ENCODE measurements around the gene PHLDA3.
"Not testable (repeated sequence)": the region's sequence is repeated elsewhere in the genome, so short reads cannot be mapped to it uniquely, and the experiment has no call there.

PHLDA3 gene

DNA sequence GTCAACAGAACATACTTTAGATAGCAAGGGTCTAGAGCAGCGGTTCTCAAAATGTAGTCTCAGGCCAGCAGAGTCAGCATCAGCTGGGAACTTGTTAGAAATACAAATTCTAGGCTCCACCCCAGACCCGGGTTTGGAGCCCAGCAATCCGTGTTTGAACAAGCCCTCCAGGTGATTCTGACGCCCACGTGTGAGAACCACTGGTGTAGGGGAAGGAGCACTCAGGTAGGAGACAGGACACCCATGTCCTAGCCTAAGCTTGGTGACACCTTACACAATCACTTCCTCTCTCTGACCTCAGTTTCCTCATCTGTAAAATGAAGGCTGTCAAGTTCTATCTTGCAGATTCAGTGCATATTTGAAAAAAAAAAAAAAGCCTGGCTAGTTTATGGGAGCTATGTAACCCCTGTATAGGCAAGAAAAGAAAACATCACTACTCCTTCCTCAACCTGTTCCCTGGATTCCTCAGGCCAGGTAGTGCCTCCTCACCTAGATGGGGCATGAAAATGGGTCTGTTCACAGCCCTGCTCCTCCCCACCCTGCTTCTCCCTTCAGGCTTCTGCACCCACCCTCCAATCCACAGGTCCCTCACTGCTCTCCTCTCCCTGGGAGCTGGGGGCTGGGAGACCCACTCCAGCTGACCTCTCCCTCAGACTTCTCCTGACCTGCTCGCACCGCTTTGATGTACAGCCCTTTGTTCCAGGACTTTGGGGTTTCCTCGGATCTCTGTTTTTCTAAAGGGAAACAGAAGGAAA, 7.1 kb upstream of the PHLDA3 start:
- no peaks in the 10 kb centered on the region for H4K20me1 ChIP-seq (ENCODE audit: insufficient read depth, low read length)
- H3K4me2 ChIP-seq (ENCODE audit: low read length), result no peak overlapping the region
- H3K27me3 ChIP-seq (ENCODE audit: low read depth, low read length), result peaks cover 36% of the 10 kb centered on the region
- no peak overlapping the region for H3K9ac ChIP-seq (ENCODE audit: low read length)
- no peak overlapping the region for H3K4me3 ChIP-seq (ENCODE audit: low read length)
- TF ChIP-seq, protein P1, sequence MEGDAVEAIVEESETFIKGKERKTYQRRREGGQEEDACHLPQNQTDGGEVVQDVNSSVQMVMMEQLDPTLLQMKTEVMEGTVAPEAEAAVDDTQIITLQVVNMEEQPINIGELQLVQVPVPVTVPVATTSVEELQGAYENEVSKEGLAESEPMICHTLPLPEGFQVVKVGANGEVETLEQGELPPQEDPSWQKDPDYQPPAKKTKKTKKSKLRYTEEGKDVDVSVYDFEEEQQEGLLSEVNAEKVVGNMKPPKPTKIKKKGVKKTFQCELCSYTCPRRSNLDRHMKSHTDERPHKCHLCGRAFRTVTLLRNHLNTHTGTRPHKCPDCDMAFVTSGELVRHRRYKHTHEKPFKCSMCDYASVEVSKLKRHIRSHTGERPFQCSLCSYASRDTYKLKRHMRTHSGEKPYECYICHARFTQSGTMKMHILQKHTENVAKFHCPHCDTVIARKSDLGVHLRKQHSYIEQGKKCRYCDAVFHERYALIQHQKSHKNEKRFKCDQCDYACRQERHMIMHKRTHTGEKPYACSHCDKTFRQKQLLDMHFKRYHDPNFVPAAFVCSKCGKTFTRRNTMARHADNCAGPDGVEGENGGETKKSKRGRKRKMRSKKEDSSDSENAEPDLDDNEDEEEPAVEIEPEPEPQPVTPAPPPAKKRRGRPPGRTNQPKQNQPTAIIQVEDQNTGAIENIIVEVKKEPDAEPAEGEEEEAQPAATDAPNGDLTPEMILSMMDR (IDR thresholded peaks at IDR 0.05; ENCODE audit: low read depth, low read length), result no peak
- no peak for TF ChIP-seq EZH2phosphoT487 (IDR thresholded peaks at IDR 0.05; ENCODE audit: low read depth)
- H3K36me3 ChIP-seq (replicated peaks; ENCODE audit: low read depth, low read length), result no peaks in the 10 kb centered on the region
- no peak overlapping the region for H2AFZ ChIP-seq (ENCODE audit: low read depth, low read length)
- H3K9me3 ChIP-seq (ENCODE audit: insufficient read depth, low read length), result no peaks in the 10 kb centered on the region
- H3K4me1 ChIP-seq (ENCODE audit: low read length), result peaks cover 13% of the 10 kb centered on the region
- H3K27ac ChIP-seq (ENCODE audit: low read length), result no peak overlapping the region
- no peaks in the 10 kb centered on the region for H3K79me2 ChIP-seq (ENCODE audit: low read length)

DNA sequence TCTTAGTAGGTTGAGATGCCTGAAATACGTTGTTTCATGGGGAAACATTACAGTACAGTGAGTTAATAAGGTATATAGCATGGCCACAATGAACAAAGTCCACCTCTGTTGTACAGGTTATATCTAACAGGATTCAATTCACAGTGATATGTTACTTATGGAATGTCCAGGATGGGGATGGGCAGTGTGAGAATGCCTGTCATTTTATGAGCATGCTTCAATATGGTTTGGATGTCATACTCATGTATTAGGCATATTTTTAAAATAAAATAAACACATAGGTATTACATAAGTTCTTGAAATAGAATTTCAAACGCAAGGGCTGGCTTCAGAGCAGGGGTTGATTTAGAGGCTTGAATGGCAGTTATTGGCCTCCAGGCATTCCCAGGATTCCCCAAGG, 6.1 kb upstream of the PHLDA3 start:
- Histone ChIP-seq H3K27me3 (ENCODE audit: low read depth, low read length) (peaks cover 41% of the 10 kb centered on the region), H3K36me3 (replicated peaks; ENCODE audit: low read depth, low read length) (no peaks in the 10 kb centered on the region), H3K9me3 (ENCODE audit: insufficient read depth, low read length) (no peaks in the 10 kb centered on the region), H3K4me3 (ENCODE audit: low read length) (no peak overlapping the region), H3K27ac (ENCODE audit: low read length) (no peak overlapping the region), H3K4me2 (ENCODE audit: low read length) (no peak overlapping the region), H3K4me1 (ENCODE audit: low read length) (peaks cover 8% of the 10 kb centered on the region), H3K79me2 (ENCODE audit: low read length) (no peaks in the 10 kb centered on the region), H3K9ac (ENCODE audit: low read length) (no peak overlapping the region), H2AFZ (ENCODE audit: low read depth, low read length) (no peak overlapping the region), H4K20me1 (ENCODE audit: insufficient read depth, low read length) (no peaks in the 10 kb centered on the region)
- TF ChIP-seq, protein P1 (IDR thresholded peaks at IDR 0.05; ENCODE audit: low read depth, low read length), result no peak
- TF ChIP-seq EZH2phosphoT487 (IDR thresholded peaks at IDR 0.05; ENCODE audit: low read depth), result no peak

DNA sequence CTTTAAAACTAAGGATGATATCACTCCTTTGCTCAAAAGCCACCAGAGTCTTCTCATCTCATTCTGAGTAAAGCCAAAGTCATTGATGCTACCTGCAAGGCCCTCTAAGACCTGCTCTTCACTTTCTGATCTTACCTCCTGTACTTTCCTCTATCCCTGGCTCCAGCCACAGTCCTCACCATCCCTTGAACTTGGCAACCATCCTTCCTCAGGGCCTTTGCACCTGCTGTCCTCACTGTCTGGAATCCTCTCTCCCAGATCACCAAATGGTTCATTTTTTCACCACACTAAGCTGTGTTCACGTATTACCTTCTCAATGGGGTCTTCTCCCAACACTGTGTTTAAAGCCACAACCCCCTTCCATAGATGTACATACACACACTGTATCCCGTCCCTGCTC, 4.3 kb upstream of the PHLDA3 start:
- Histone ChIP-seq H3K4me1 (ENCODE audit: low read length) (peaks cover 4% of the 10 kb centered on the region; the same call in 1 of the 2 replicates), H3K4me3 (ENCODE audit: low read length) (no peak overlapping the region), H3K4me2 (ENCODE audit: low read length) (no peak overlapping the region), H4K20me1 (ENCODE audit: insufficient read depth, low read length) (no peaks in the 10 kb centered on the region), H3K27ac (ENCODE audit: low read length) (no peak overlapping the region), H3K9ac (ENCODE audit: low read length) (no peak overlapping the region), H3K9me3 (ENCODE audit: insufficient read depth, low read length) (no peaks in the 10 kb centered on the region), H3K27me3 (ENCODE audit: low read depth, low read length) (peaks cover 49% of the 10 kb centered on the region), H3K36me3 (replicated peaks; ENCODE audit: low read depth, low read length) (no peaks in the 10 kb centered on the region), H2AFZ (ENCODE audit: low read depth, low read length) (no peak overlapping the region), H3K79me2 (ENCODE audit: low read length) (no peaks in the 10 kb centered on the region)
- TF ChIP-seq EZH2phosphoT487 (IDR thresholded peaks at IDR 0.05; ENCODE audit: low read depth), result no peak

DNA sequence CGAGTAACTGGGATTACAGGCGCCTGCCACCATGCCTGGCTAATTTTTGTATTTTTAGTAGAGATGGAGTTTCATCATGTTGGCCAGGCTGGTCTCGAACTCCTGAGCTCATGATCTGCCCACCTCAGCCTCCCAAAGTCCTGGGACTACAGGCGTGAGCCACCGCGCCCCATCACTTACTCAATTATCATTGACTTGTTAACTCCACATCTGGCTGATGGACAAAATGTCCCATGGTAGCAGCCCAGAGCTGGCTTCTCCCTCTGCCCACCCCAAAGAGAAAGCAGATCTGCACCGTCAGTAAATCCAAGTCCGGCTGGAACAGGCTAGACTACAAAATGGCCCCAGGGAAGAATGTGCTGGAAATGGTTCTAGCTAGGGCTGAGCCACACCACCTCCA, 3.3 kb upstream of the PHLDA3 start:
- not testable (repeated sequence) for H2AFZ ChIP-seq (ENCODE audit: low read depth, low read length)
- peaks cover 48% of the 10 kb centered on the region for H3K27me3 ChIP-seq (ENCODE audit: low read depth, low read length)

DNA sequence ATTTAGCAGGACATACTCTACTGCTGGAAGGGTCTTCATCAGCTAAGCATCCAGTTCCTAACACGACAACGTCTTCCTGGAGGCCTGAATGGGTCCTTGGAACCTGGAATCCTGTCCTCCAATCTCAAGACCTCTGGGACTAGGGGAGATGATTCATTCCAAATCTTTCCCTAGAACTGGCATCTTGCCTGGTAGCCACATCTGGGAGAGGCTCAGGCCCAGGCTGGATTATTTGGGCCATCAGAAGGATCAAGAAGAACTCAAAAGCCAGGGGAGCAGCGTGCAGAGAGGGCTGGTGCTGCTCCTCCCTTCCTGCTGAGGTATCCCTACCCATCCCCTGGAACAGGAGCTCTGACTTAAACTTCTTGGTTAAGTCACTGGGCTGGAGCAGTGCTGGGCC, 2.8 kb upstream of the PHLDA3 start:
- H3K4me3 ChIP-seq (ENCODE audit: low read length), result no peak overlapping the region
- peaks cover 3% of the 10 kb centered on the region; the same call in 1 of the 2 replicates for H3K4me1 ChIP-seq (ENCODE audit: low read length)
- H3K9ac ChIP-seq (ENCODE audit: low read length), result no peak overlapping the region
- H3K27ac ChIP-seq (ENCODE audit: low read length), result no peak overlapping the region
- no peaks in the 10 kb centered on the region for H3K9me3 ChIP-seq (ENCODE audit: insufficient read depth, low read length)
- no peaks in the 10 kb centered on the region for H3K36me3 ChIP-seq (replicated peaks; ENCODE audit: low read depth, low read length)
- H3K4me2 ChIP-seq (ENCODE audit: low read length), result no peak overlapping the region
- TF ChIP-seq EZH2phosphoT487 (IDR thresholded peaks at IDR 0.05; ENCODE audit: low read depth), result no peak
- TF ChIP-seq, protein P1 (IDR thresholded peaks at IDR 0.05; ENCODE audit: low read depth, low read length), result no peak
- H3K79me2 ChIP-seq (ENCODE audit: low read length), result no peaks in the 10 kb centered on the region
- no peak overlapping the region for H2AFZ ChIP-seq (ENCODE audit: low read depth, low read length)
- H4K20me1 ChIP-seq (ENCODE audit: insufficient read depth, low read length), result no peaks in the 10 kb centered on the region
- peaks cover 43% of the 10 kb centered on the region for H3K27me3 ChIP-seq (ENCODE audit: low read depth, low read length)

More for the DNA sequence above, 3.3 kb upstream of the PHLDA3 start:
- not testable (repeated sequence) for H3K79me2 ChIP-seq (ENCODE audit: low read length); H3K36me3 ChIP-seq (replicated peaks; ENCODE audit: low read depth, low read length); H3K4me2 ChIP-seq (ENCODE audit: low read length); H3K4me1 ChIP-seq (ENCODE audit: low read length); H3K4me3 ChIP-seq (ENCODE audit: low read length); H3K27ac ChIP-seq (ENCODE audit: low read length); H4K20me1 ChIP-seq (ENCODE audit: insufficient read depth, low read length); H3K9ac ChIP-seq (ENCODE audit: low read length); H3K9me3 ChIP-seq (ENCODE audit: insufficient read depth, low read length)

All from OCI-LY3 (cell line).